ENCODE measurements around the gene MUC5B.

DNA sequence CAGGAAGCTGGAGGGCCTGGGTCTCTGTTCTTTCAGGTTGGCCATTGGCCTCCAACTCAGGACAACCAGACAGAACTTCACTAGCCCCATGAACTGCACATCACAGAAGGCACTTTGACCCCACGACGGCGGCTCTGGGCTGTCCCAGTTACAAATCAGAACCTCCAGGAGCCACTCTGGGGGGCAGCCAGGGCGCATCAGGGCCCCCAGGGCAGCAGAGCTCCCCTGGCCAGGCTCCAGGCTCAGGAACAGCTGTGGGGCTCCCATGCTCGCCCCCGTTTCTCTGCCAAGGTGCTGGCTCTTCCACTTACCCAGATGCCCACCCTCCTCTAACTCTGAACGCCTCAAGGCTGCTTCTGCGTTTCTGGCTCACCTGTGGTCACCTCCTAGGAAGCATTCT is 61.0 kb downstream of the MUC5B start:
- no peak for TF ChIP-seq POLR2A (IDR thresholded peaks at IDR 0.05; ENCODE audit: low read depth, low read length)
- TF ChIP-seq SPI1 (IDR thresholded peaks at IDR 0.05; ENCODE audit: low read depth, low read length), result no peak
- TF ChIP-seq POLR2AphosphoS5 (IDR thresholded peaks at IDR 0.05; ENCODE audit: low read depth, low read length), result no peak
- TF ChIP-seq POU2F2 (IDR thresholded peaks at IDR 0.05; ENCODE audit: low read depth, low read length), result no peak
- TF ChIP-seq TAF1 (IDR thresholded peaks at IDR 0.05; ENCODE audit: low read depth, low read length), result no peak
